Liver (tissue), 3 donors: Measurements from ENCODE around the gene MMEL1.

Experiments used
- ATF3 ChIP-seq: IDR thresholded peaks from 2 replicates; pipeline ENCODE4 v1.6.1; 2016; ENCODE audit warnings: antibody characterized with exemption
- CTCF ChIP-seq: fragments of 150-350 bp; IDR thresholded peaks from 2 replicates; pipeline ENCODE4 v1.5.1; 2017; ENCODE audit warnings: improper control_type of control experiment, low read depth, low read length; ENCODE audit not compliant: missing input control
- FOXA1 ChIP-seq: IDR thresholded peaks from 2 replicates; pipeline ENCODE4 v1.6.1; 2016; ENCODE audit warnings: antibody characterized with exemption
- FOXA2 ChIP-seq: IDR thresholded peaks from 2 replicates; pipeline ENCODE4 v1.6.1; 2016; ENCODE audit warnings: antibody characterized with exemption
- GABPA ChIP-seq, 2 donors: IDR thresholded peaks in 1 of 2; conservative IDR thresholded peaks in 1 of 2; 2 replicates each; pipeline ENCODE4 v1.6.1; 2016; ENCODE audit warnings: antibody characterized with exemption in 2 of 2, mild to moderate bottlenecking in 1 of 2, moderate library complexity in 1 of 2
- JUND ChIP-seq, 2 donors: IDR thresholded peaks; 2 replicates each; pipeline ENCODE4 v1.6.1; 2016; ENCODE audit warnings: antibody characterized with exemption in 2 of 2
- MAX ChIP-seq: IDR thresholded peaks from 2 replicates; pipeline ENCODE4 v1.6.1; 2016; ENCODE audit warnings: antibody characterized with exemption
- RAD21 ChIP-seq, 2 donors: IDR thresholded peaks; 2 replicates each; pipeline ENCODE4 v1.6.1; 2016; ENCODE audit warnings: antibody characterized with exemption in 2 of 2, mild to moderate bottlenecking in 2 of 2
- REST ChIP-seq: IDR thresholded peaks from 2 replicates; pipeline ENCODE4 v1.6.1; 2016; ENCODE audit warnings: antibody characterized with exemption, mild to moderate bottlenecking
- RXRA ChIP-seq, 2 donors: IDR thresholded peaks; 2 replicates each; pipeline ENCODE4 v1.6.1; 2017 to 2018; ENCODE audit warnings: antibody characterized with exemption in 2 of 2, mild to moderate bottlenecking in 1 of 2
- SP1 ChIP-seq: IDR thresholded peaks from 2 replicates; pipeline ENCODE4 v1.6.1; 2018; ENCODE audit warnings: antibody characterized with exemption, mild to moderate bottlenecking
- TAF1 ChIP-seq: conservative IDR thresholded peaks from 2 replicates; pipeline ENCODE4 v1.6.1; 2016; ENCODE audit warnings: antibody characterized with exemption, mild to moderate bottlenecking
- YY1 ChIP-seq: IDR thresholded peaks from 2 replicates; pipeline ENCODE4 v1.6.1; 2016; ENCODE audit warnings: antibody characterized with exemption, mild to moderate bottlenecking
- ZBTB33 ChIP-seq: IDR thresholded peaks from 2 replicates; pipeline ENCODE4 v1.6.1; 2016; ENCODE audit warnings: antibody characterized with exemption
- donor health status: healthy.
- donor health status: healthy.

- TF ChIP-seq CTCF = no peak
- TF ChIP-seq GABPA (IDR thresholded peaks at IDR 0.05 in 1 of 2, conservative IDR thresholded peaks at IDR 0.05 in 1 of 2) = no peak
- no peak for TF ChIP-seq SP1
- TF ChIP-seq RAD21 (IDR thresholded peaks at IDR 0.05) = no peak
- no peak for TF ChIP-seq YY1
- TF ChIP-seq REST = no peak
- no peak for TF ChIP-seq FOXA1
- no peak for TF ChIP-seq JUND (IDR thresholded peaks at IDR 0.05)
- no peak for TF ChIP-seq MAX
- no peak for TF ChIP-seq ZBTB33
- no peak for TF ChIP-seq FOXA2
- no peak for TF ChIP-seq ATF3
- TF ChIP-seq TAF1 = no peak
- no peak for TF ChIP-seq RXRA (IDR thresholded peaks at IDR 0.05)
Observed at GRCh38 chr1:2564006-2564814, 68.6 kb downstream of the MMEL1 start.
